Psoas muscle (tissue), 8 donors: ENCODE results near the gene TEX2. TPM values are rescaled to one million over a fixed set of nuclear protein-coding genes. Genes with fewer than 3 reads are reported as not detected.

Experiments used
- ATAC-seq, 4 donors: fragments of 200-7000 bp; cut with Tn5 transposase; one replicate each; pipeline ENCODE4 v1.9.1; 2020; ENCODE audit warnings: moderate library complexity in 3 of 4, mild to moderate bottlenecking in 2 of 4
- DNase-seq, 2 donors: peaks; one replicate each; pipeline ENCODE4 v3.0.0-alpha.2; 2020
- H3K27ac ChIP-seq: fragments of 200-600 bp; one replicate; pipeline ENCODE4 v1.8.0; 2022
- H3K27me3 ChIP-seq, 3 donors: fragments of 200-600 bp in 1 of 3; one replicate each; pipeline versions ENCODE4 v1.6.1 to v1.8.0; 2013 to 2022; ENCODE audit warnings: low read length in 2 of 3, mild to moderate bottlenecking in 2 of 3, moderate library complexity in 1 of 3; ENCODE audit not compliant: insufficient read depth in 3 of 3
- H3K36me3 ChIP-seq, 2 donors: fragments of 200-600 bp in 1 of 2; one replicate each; pipeline versions ENCODE4 v1.6.1 to v1.8.0; 2013 to 2022; ENCODE audit warnings: low read depth in 1 of 2, mild to moderate bottlenecking in 1 of 2, moderate library complexity in 1 of 2; ENCODE audit not compliant: insufficient read depth in 1 of 2
- H3K4me1 ChIP-seq: fragments of 200-600 bp; one replicate; pipeline ENCODE4 v1.8.0; 2022
- H3K4me3 ChIP-seq: fragments of 200-600 bp; one replicate; pipeline ENCODE4 v1.8.0; 2022; ENCODE audit warnings: mild to moderate bottlenecking
- H3K9me3 ChIP-seq: fragments of 200-600 bp; one replicate; pipeline ENCODE4 v1.8.0; 2022
- WGBS, 3 donors: extraction: QIAGEN DNeasy Blood & Tissue Kit; methylation state at CpG; one replicate each; pipeline versions ENCODE4 v1.1.6 to v1.1.7; 2013; 5-methylcytosine and 5-hydroxymethylcytosine counted together
- intact Hi-C, 2 donors: fragments of 100-400 bp; cut with DNase I; formaldehyde crosslinking; loops; one replicate each; pipeline versions ENCODE4 v1.11.0 to v1.14.2; 2022
- polyA plus RNA-seq, 3 donors: library from polyadenylated mRNA; stranded (reverse); fragments of 200-250 nt; gene quantifications; one replicate each; pipeline ENCODE4 v1.2.3, GENCODE V29; 2013
- total RNA-seq, 4 donors: library from RNA; stranded (reverse); fragmentation: NEBNext Ultra II Directional in 2 of 4; extraction: Animal tissue kit (Norgen Biotek cat#: 25700) in 2 of 4; gene quantifications; one replicate each; pipeline versions ENCODE4 v1.2.1 to v1.2.4, GENCODE V29; 2021 to 2023
- TF ChIP-seq, protein P1 (sequence below): fragments of 200-600 bp; IDR thresholded peaks from one replicate; pipeline ENCODE4 v1.8.0; 2022; ENCODE audit warnings: antibody characterized with exemption
- donor health status: healthy with polysubstance abuse.
- donor health status: DM: no; HTN: no; CAD: no; lungs with moderate emphysema.
- donor health status: Bipolar disorder and iron deficiency.
- donor health status: healthy.
- donor health status: DM: yes; HTN: yes; CAD: no.
- donor health status: DM: no; HTN: no; CAD: no.
- donor health status: DM: no; HTN: no; CAD: no.
- donor health status: DM: yes; HTN: yes; CAD: no.

TEX2 gene
- total and polyA plus RNA-seq, 7 donors = 29.4 to 72.7 (median 52.8) TPM

GRCh38 chr17:64129765-64130558 lies 133.1 kb downstream of the TEX2 start, which contains the start of gene ERN1:
ERN1 (minus strand) TSS chr17:64130144; CDS start chr17:64130029, 115 bp downstream.
- no peaks in the 10 kb centered on the region for H3K27me3 ChIP-seq
- ATAC-seq (peak; percentile 96 to 97 (median 97)), DNase-seq (peak; percentile 94 to 97)
- H3K36me3 ChIP-seq = no peaks in the 10 kb centered on the region
- H3K27ac ChIP-seq = peak within 1 kb of the TSS; percentile 98
- 0 to 1% (median 1%) methylated on average over 57 to 98 of the region's 98 CpGs for WGBS, 3 donors
- TF ChIP-seq, protein P1, sequence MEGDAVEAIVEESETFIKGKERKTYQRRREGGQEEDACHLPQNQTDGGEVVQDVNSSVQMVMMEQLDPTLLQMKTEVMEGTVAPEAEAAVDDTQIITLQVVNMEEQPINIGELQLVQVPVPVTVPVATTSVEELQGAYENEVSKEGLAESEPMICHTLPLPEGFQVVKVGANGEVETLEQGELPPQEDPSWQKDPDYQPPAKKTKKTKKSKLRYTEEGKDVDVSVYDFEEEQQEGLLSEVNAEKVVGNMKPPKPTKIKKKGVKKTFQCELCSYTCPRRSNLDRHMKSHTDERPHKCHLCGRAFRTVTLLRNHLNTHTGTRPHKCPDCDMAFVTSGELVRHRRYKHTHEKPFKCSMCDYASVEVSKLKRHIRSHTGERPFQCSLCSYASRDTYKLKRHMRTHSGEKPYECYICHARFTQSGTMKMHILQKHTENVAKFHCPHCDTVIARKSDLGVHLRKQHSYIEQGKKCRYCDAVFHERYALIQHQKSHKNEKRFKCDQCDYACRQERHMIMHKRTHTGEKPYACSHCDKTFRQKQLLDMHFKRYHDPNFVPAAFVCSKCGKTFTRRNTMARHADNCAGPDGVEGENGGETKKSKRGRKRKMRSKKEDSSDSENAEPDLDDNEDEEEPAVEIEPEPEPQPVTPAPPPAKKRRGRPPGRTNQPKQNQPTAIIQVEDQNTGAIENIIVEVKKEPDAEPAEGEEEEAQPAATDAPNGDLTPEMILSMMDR = no peak
- intact Hi-C loops = loop anchor here (2.0 to 10.0 kb wide), 6 partner anchors 65 to 218 kb away; partner anchors contain the start of genes CSHL1 (in 2 of the 2) and GH1 (in 1 of the 2)
- H3K4me3 ChIP-seq = peak within 1 kb of the TSS; percentile 92
- peaks cover 5% of the 10 kb centered on the region for H3K4me1 ChIP-seq
- H3K9me3 ChIP-seq = no peaks in the 10 kb centered on the region

- TF ChIP-seq, protein P1 = no peak
- intact Hi-C loops = loop anchor here in 1 of 2 donors (5.0 kb wide), 1 partner anchor 87 kb away; no protein-coding TSS in a partner anchor
- H3K27me3 ChIP-seq = no peaks in the 10 kb centered on the region
- ATAC-seq (no peak), DNase-seq (no peak)
- peak overlapping the region; percentile 92 for H3K4me3 ChIP-seq
- H3K27ac ChIP-seq = peak overlapping the region; percentile 98
- H3K9me3 ChIP-seq = no peaks in the 10 kb centered on the region
- H3K4me1 ChIP-seq = peaks cover 5% of the 10 kb centered on the region
- WGBS, 3 donors = 0 to 1% (median 0%) methylated on average over 21 to 31 of the region's 31 CpGs
- no peaks in the 10 kb centered on the region for H3K36me3 ChIP-seq
Measured at GRCh38 chr17:64129515-64129764, 133.6 kb downstream of the TEX2 start.

- Histone ChIP-seq H3K4me3 (peak overlapping the region; percentile 92), H3K9me3 (no peaks in the 10 kb centered on the region), H3K27ac (peak overlapping the region; percentile 98), H3K27me3 (no peaks in the 10 kb centered on the region), H3K4me1 (peaks cover 5% of the 10 kb centered on the region), H3K36me3 (no peaks in the 10 kb centered on the region)
- 9 to 12% (median 12%) methylated on average over 15 of the region's 15 CpGs for WGBS, 3 donors
- TF ChIP-seq, protein P1 = no peak
- DNase-seq (peak in 1 of 2 donors; percentile 32), ATAC-seq (no peak)
- intact Hi-C loops = loop anchor here in 1 of 2 donors (5.0 kb wide), 1 partner anchor 87 kb away; no protein-coding TSS in a partner anchor
Measured at GRCh38 chr17:64128787-64129514, 134.1 kb downstream of the TEX2 start.

DNA sequence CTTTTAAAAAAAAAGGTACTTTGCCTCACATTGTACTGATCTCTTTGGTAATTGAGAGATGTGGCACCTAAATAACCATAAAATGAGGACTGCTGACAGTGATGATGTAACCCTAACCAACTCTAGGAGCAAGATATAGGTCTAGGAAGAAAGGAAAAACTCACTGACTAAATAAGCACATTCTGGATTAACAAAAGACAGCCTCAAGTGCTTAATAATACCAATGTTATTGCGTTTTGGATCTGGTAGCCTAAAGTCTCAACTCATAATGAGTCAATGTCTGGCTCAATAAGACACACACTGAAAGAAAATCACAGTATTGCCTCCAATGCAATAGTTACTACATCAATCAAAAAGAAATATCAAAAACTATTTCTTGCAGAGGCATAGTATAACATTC lies 136.1 kb downstream of the TEX2 start:
- Histone ChIP-seq H3K4me1 (peaks cover 5% of the 10 kb centered on the region), H3K36me3 (no peaks in the 10 kb centered on the region), H3K4me3 (no peak overlapping the region), H3K27me3 (no peaks in the 10 kb centered on the region), H3K9me3 (no peaks in the 10 kb centered on the region), H3K27ac (no peak overlapping the region)
- ATAC-seq = no peak
- 71 to 80% (median 75%) methylated on average over 1 of the region's 1 CpG for WGBS, 3 donors
- intact Hi-C loops = loop anchor here in 1 of 2 donors (5.0 kb wide), 1 partner anchor 85 kb away; no protein-coding TSS in a partner anchor
- no peak for DNase-seq
- TF ChIP-seq, protein P1 = no peak
